T-cell (primary cell): Measurements from ENCODE around the gene CHST6. TPM values are rescaled to one million over a fixed set of nuclear protein-coding genes. Genes with fewer than 3 reads are reported as not detected.
"Not testable (repeated sequence)": the region's sequence is repeated elsewhere in the genome, so short reads cannot be mapped to it uniquely, and the experiment has no call there.

Experiments used
- ATAC-seq, 4 experiments: fragments of 200-7000 bp in 3 of 4; fragments of 150-1000 bp in 1 of 4; cut with Tn5 transposase; replicated peaks in 1 of 4; 1 replicate in 3 of 4; 2 replicates in 1 of 4; pipeline ENCODE4 v1.10.0; 2021; ENCODE audit warnings: moderate library complexity in 3 of 4, mild to moderate bottlenecking in 2 of 4, moderate number of reproducible peaks in 1 of 4
- CTCF ChIA-PET, 2 donors: fragments of 300-600 bp; sonication (Branson Sonifier 250); formaldehyde crosslinking; loops; one replicate each; lab custom pipeline; 2022; ENCODE audit warnings: antibody characterized with exemption in 2 of 2; lab: Charles Lee
- POLR2A ChIA-PET, 2 donors: fragments of 300-600 bp; sonication (Branson Sonifier 250); formaldehyde crosslinking; loops; one replicate each; lab custom pipeline; 2022; ENCODE audit warnings: antibody characterized with exemption in 2 of 2; lab: Charles Lee
- DNase-seq, 35 experiments: peaks; one replicate each; pipeline versions ENCODE4 v3.0.0 to v3.0.0-alpha.2; 2013 to 2023
- H3K27ac ChIP-seq: one replicate; pipeline ENCODE4 v1.5.1; 2013; ENCODE audit warnings: low read length
- H3K27me3 ChIP-seq, 2 experiments: replicated peaks in 1 of 2; 1 replicate in 1 of 2; 2 replicates in 1 of 2; pipeline versions ENCODE4 v1.6.1 to v1.7.0; 2013; ENCODE audit warnings: low read length in 1 of 2, mixed read lengths in 1 of 2; ENCODE audit not compliant: control insufficient read depth in 2 of 2, insufficient read depth in 2 of 2; ENCODE audit errors: extremely low read depth in 1 of 2
- H3K36me3 ChIP-seq, 2 donors: 1 replicate in 1 of 2; 2 replicates in 1 of 2; pipeline versions ENCODE4 v1.6.1 to v1.7.0; 2013; ENCODE audit warnings: low read length in 1 of 2; ENCODE audit not compliant: control insufficient read depth in 2 of 2, insufficient read depth in 1 of 2; ENCODE audit errors: extremely low read depth in 1 of 2
- H3K4me1 ChIP-seq, 2 experiments: 1 replicate in 1 of 2; 2 replicates in 1 of 2; pipeline versions ENCODE4 v1.6.1 to v1.7.0; 2013; ENCODE audit warnings: low read length in 2 of 2, mixed read lengths in 1 of 2; ENCODE audit not compliant: insufficient read depth in 2 of 2, control insufficient read depth in 1 of 2; ENCODE audit errors: extremely low read depth in 1 of 2
- H3K4me3 ChIP-seq, 2 donors: 1 replicate in 1 of 2; 2 replicates in 1 of 2; pipeline versions ENCODE4 v1.5.1 to v1.7.0; 2013; ENCODE audit warnings: mild to moderate bottlenecking in 2 of 2, low read length in 1 of 2, moderate library complexity in 1 of 2; ENCODE audit not compliant: control insufficient read depth in 1 of 2; ENCODE audit errors: extremely low read depth in 1 of 2
- H3K9me3 ChIP-seq: 2 replicates; pipeline ENCODE4 v1.7.0; 2013
- H3K27ac Mint-ChIP-seq, 2 donors: one replicate each; pipeline ENCODE4 v1.8.0; 2020 to 2021; ENCODE audit warnings: mild to moderate bottlenecking in 2 of 2, mixed read lengths in 2 of 2
- H3K27me3 Mint-ChIP-seq, 2 donors: one replicate each; pipeline ENCODE4 v1.8.0; 2021 to 2022; ENCODE audit warnings: mixed read lengths in 2 of 2
- H3K36me3 Mint-ChIP-seq: one replicate; pipeline ENCODE4 v1.8.0; 2021; ENCODE audit warnings: mixed read lengths
- H3K4me1 Mint-ChIP-seq, 3 donors: one replicate each; pipeline ENCODE4 v1.8.0; 2020 to 2022; ENCODE audit warnings: mixed read lengths in 3 of 3, mild to moderate bottlenecking in 1 of 3
- H3K4me3 Mint-ChIP-seq, 3 donors: one replicate each; pipeline ENCODE4 v1.8.0; 2020 to 2022; ENCODE audit warnings: mild to moderate bottlenecking in 3 of 3, mixed read lengths in 3 of 3, moderate library complexity in 3 of 3
- H3K9me3 Mint-ChIP-seq, 3 donors: one replicate each; pipeline ENCODE4 v1.8.0; 2020 to 2022; ENCODE audit warnings: mixed read lengths in 3 of 3
- WGBS: methylation state at CpG from one replicate; pipeline ENCODE4 v1.1.5; 2013; ENCODE audit warnings: missing lambda C conversion rate; ENCODE audit not compliant: insufficient coverage; 5-methylcytosine and 5-hydroxymethylcytosine counted together
- total RNA-seq, 35 experiments: library from RNA in 6 of 35; stranded (reverse) in 6 of 35; fragments of 120-200 nt in 1 of 35; gene quantifications; one replicate each; pipeline versions ENCODE4 v1.2.1 to v1.2.4 and lab custom pipeline; 2013 to 2026

CHST6 gene
- total RNA-seq, 5 donors from 2014 or later (not counting 1 experiment from before 2014, with no cell fraction given), result 0.15 to 0.16 TPM; not detected in 3

- ATAC-seq, result no peak
- Histone ChIP-seq H3K4me1 (peaks cover 3 to 32% of the 10 kb centered on the region in 2 experiments), H3K4me3 (no peak overlapping the region), H3K27me3 (no peaks in the 10 kb centered on the region), H3K9me3 (no peaks in the 10 kb centered on the region), H3K27ac (no peak overlapping the region), H3K36me3 (no peaks in the 10 kb centered on the region)
- H3K36me3 Mint-ChIP-seq, result peaks cover 13% of the 10 kb centered on the region
- ChIA-PET POLR2A (no interaction called here), CTCF (interaction anchor here (0.5 to 0.9 kb wide), 2 partner anchors 23 to 70 kb away, joined by 3 to 4 read pairs; no protein-coding TSS in a partner anchor)
- no peak overlapping the region for H3K4me3 Mint-ChIP-seq
- DNase-seq, result no peak
- peaks cover 83 to 85% (median 84%) of the 10 kb centered on the region in 3 donors for H3K4me1 Mint-ChIP-seq
- H3K9me3 Mint-ChIP-seq, result no peaks in the 10 kb centered on the region
- no peaks in the 10 kb centered on the region for H3K27me3 Mint-ChIP-seq
- peak overlapping the region in 1 of 2 donors; percentile 61 for H3K27ac Mint-ChIP-seq
- WGBS, result 100% methylated on average over 1 of the region's 1 CpG
Observed at GRCh38 chr16:75456971-75457370, 38.3 kb downstream of the CHST6 start.

DNA sequence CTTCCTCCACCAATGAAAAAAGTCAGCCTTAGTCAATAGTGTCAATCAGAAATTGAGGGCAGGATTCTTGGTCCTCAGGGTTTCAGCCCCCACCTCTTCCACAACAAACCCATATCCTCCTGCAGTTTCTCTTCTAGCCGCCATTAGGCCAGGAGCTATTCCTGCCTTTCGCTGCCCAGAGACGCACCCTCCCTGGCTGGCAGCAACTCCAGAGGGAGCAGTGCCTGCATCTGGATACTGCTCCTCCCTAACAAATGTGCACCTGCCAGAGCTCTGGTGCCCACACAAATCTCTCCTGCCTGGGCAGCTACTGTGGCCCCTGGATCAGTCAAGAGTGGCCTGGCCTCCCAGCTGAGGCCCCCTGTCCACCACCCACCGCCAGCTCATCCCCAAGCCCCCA lies 38.8 kb downstream of the CHST6 start:
- ATAC-seq, H3K27me3 Mint-ChIP-seq, H3K36me3 ChIP-seq, DNase-seq, H3K4me3 Mint-ChIP-seq, H3K9me3 Mint-ChIP-seq, H3K27me3 ChIP-seq, H3K27ac ChIP-seq, POLR2A ChIA-PET, H3K4me3 ChIP-seq, H3K9me3 ChIP-seq: not testable (repeated sequence)
- H3K4me1 Mint-ChIP-seq, result peaks cover 80 to 81% (median 80%) of the 10 kb centered on the region in 3 donors
- peaks cover 3 to 32% of the 10 kb centered on the region in 2 experiments for H3K4me1 ChIP-seq
- WGBS, result 96% methylated on average over 4 of the region's 4 CpGs
- peak overlapping the region in 1 of 2 donors; percentile 61 for H3K27ac Mint-ChIP-seq
- peaks cover 16% of the 10 kb centered on the region for H3K36me3 Mint-ChIP-seq
- CTCF ChIA-PET, result interaction anchor here in 1 of 2 donors (1.3 to 1.4 kb wide), 2 partner anchors 7 to 16 kb away, joined by 3 read pairs; partner anchors contain the start of gene TMEM170A

GRCh38 chr16:75455677-75456076 lies 39.6 kb downstream of the CHST6 start:
- Histone ChIP-seq H3K4me1 (peaks cover 0 to 28% of the 10 kb centered on the region in 2 experiments), H3K36me3 (peaks cover 0 to 10% of the 10 kb centered on the region in 2 donors), H3K27me3 (no peaks in the 10 kb centered on the region), H3K4me3 (no peak overlapping the region), H3K27ac (no peak overlapping the region), H3K9me3 (no peaks in the 10 kb centered on the region)
- DNase-seq (no peak), ATAC-seq (no peak)
- no peak overlapping the region for H3K4me3 Mint-ChIP-seq
- H3K27ac Mint-ChIP-seq, result no peak overlapping the region
- ChIA-PET POLR2A (no interaction called here), CTCF (interaction anchor here in 1 of 2 donors (0.6 to 1.4 kb wide), 4 partner anchors 8 to 96 kb away, joined by 3 read pairs; partner anchors contain the start of gene TMEM170A)
- H3K27me3 Mint-ChIP-seq, result no peaks in the 10 kb centered on the region
- H3K9me3 Mint-ChIP-seq, result no peaks in the 10 kb centered on the region
- 92% methylated on average over 4 of the region's 5 CpGs for WGBS
- H3K4me1 Mint-ChIP-seq, result peaks cover 72 to 75% (median 72%) of the 10 kb centered on the region in 3 donors
- H3K36me3 Mint-ChIP-seq, result peaks cover 23% of the 10 kb centered on the region

DNA sequence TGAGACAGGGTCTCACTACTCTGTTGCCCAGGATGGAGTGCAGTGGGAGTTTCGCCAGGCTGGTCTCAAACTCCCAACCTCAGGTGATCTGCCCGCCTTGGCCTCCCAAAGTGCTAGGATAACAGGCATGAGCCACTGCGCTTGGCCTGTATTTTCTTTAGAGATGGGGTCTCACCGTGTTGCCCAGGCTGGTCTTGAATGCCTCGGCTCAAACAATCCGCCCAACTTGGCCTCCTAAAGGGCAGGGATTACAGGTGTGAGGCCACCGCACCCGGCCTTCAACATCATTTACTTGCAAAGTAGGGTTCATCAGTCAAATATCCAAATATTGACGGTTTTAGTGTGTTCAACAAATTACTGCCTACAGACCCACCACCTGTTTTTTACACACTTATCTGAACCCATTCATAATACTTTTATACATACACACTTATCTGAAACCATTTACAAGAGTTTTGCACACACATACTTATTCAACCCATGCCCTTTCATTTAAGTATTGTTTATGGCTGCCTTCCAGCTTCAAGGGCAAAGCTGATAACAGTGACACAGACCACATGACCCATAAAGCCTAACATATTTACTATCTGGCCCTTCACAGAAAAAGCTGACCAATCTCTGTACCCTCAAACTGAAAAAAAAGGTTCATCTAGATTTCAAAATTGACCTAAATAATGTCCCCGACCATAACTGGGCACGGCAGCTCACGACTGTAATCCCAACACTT lies 42.6 kb downstream of the CHST6 start:
- 96% methylated on average over 11 of the region's 12 CpGs for WGBS
- Histone ChIP-seq H3K27ac (no peak overlapping the region), H3K27me3 (no peaks in the 10 kb centered on the region), H3K4me1 (peaks cover 0 to 15% of the 10 kb centered on the region in 2 experiments), H3K36me3 (peaks cover 0 to 30% of the 10 kb centered on the region in 2 donors), H3K9me3 (no peaks in the 10 kb centered on the region), H3K4me3 (no peak overlapping the region)
- ChIA-PET POLR2A (no interaction called here), CTCF (interaction anchor here (0.5 to 0.8 kb wide), 3 partner anchors 8 to 28 kb away, joined by 3 read pairs; partner anchors contain the start of gene CFDP1 (in 1 of the 2))
- no peak for DNase-seq
- Mint-ChIP-seq H3K27me3 (no peaks in the 10 kb centered on the region), H3K9me3 (no peaks in the 10 kb centered on the region), H3K4me1 (peaks cover 43 to 50% (median 48%) of the 10 kb centered on the region in 3 donors), H3K4me3 (no peak overlapping the region), H3K36me3 (peaks cover 29% of the 10 kb centered on the region), H3K27ac (no peak overlapping the region)
- no peak for ATAC-seq

GRCh38 chr16:75446416-75446815 lies 48.8 kb downstream of the CHST6 start:
- peaks cover 0 to 4% (median 2%) of the 10 kb centered on the region in 3 donors for H3K4me1 Mint-ChIP-seq
- H3K27ac Mint-ChIP-seq, result no peak overlapping the region
- Histone ChIP-seq H3K27me3 (no peaks in the 10 kb centered on the region), H3K4me3 (no peak overlapping the region), H3K4me1 (no peaks in the 10 kb centered on the region), H3K27ac (no peak overlapping the region), H3K9me3 (no peaks in the 10 kb centered on the region), H3K36me3 (peaks cover 0 to 36% of the 10 kb centered on the region in 2 donors)
- no peaks in the 10 kb centered on the region for H3K27me3 Mint-ChIP-seq
- no peak overlapping the region for H3K4me3 Mint-ChIP-seq
- no peak for ATAC-seq
- H3K9me3 Mint-ChIP-seq, result no peaks in the 10 kb centered on the region
- ChIA-PET CTCF (interaction anchor here in 1 of 2 donors (0.6 to 1.2 kb wide), 2 partner anchors 13 to 71 kb away, joined by 3 to 4 read pairs; partner anchors contain the start of gene CFDP1), POLR2A (no interaction called here)
- H3K36me3 Mint-ChIP-seq, result peaks cover 26% of the 10 kb centered on the region
- DNase-seq, result no peak

DNA sequence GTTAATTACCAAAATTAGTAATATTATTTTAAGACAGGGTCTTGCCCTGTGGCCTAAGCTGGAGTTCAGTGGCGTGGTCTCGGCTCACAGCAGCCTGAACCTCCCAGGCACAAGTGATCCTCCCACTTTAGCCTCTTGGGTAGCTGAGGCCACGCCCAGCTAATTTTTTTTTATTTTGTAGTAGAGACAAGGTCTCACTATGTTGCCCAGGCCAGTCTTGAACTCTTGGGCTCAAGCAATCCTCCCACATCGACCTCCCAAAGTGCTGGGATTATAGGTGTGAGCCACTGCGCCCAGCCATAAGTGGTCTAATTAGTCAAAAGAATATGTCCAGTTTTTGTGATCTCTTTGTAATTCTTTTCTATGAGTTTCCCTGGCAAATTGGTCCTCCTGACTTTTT lies 49.9 kb downstream of the CHST6 start:
- Histone ChIP-seq H3K9me3 (no peaks in the 10 kb centered on the region), H3K36me3 (peaks cover 0 to 27% of the 10 kb centered on the region in 2 donors), H3K27ac (no peak overlapping the region), H3K4me1 (no peaks in the 10 kb centered on the region), H3K27me3 (no peaks in the 10 kb centered on the region), H3K4me3 (no peak overlapping the region)
- ATAC-seq (no peak), DNase-seq (no peak)
- Mint-ChIP-seq H3K4me1 (peaks cover 0 to 4% (median 0%) of the 10 kb centered on the region in 3 donors), H3K27me3 (no peaks in the 10 kb centered on the region), H3K4me3 (no peak overlapping the region), H3K9me3 (no peaks in the 10 kb centered on the region), H3K27ac (no peak overlapping the region), H3K36me3 (peaks cover 19% of the 10 kb centered on the region)
- ChIA-PET POLR2A (no interaction called here), CTCF (interaction anchor here (1.0 to 1.6 kb wide), 3 partner anchors 8 to 20 kb away, joined by 3 to 9 read pairs (median 6); partner anchors contain the start of gene TMEM170A (in 1 of the 2))
- no CpG with 5 or more reads among the region's 5 CpGs for WGBS
